HG03060 (cell line): Measurements from ENCODE around the gene AHSG.

ENCODE experiments used
- ATAC-seq: cut with Tn5 transposase; IDR thresholded peaks from one replicate; pipeline ENCODE4 v1.9.1; 2021; ENCODE audit warnings: low read depth, moderate number of reproducible peaks; ENCODE audit not compliant: unreplicated experiment

The AHSG gene

DNA sequence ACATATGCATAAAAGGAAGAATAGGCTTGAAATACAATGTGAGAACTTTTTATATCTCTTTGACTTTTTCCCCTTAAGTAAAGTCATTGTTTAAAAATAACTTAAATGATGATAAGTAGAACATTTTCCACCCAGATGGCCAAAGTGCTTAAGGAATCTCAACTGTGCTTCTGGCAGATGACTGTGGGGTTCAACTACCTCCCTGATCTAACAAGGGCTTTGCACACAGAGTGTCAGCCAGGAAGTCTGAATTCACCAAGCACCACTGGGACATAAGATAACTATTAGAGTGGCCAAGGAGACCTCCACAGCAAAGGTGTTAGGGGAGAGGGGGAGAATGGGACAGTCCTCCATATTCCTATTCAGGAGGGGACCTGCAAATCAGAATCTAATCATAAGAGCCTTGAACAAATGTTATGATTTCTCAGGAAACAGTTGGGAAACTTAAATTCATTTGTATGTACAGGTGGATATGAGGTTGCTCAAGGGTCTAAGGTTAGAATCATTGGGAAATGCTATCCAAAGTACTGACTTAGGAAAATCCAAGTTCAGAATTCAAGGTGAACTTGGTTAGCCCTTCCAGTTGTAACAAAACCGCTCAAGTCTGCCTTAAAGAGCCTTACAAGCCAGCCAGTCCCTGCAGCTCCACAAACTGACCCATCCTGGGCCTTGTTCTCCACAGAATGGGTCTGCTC, 27.1 kb downstream of the AHSG start, which contains the start of gene FETUB:
FETUB (plus strand) TSS at position 622 of the 695 bp plus-strand sequence; CDS start at position 684, 62 bp downstream.
- no peak for ATAC-seq

DNA sequence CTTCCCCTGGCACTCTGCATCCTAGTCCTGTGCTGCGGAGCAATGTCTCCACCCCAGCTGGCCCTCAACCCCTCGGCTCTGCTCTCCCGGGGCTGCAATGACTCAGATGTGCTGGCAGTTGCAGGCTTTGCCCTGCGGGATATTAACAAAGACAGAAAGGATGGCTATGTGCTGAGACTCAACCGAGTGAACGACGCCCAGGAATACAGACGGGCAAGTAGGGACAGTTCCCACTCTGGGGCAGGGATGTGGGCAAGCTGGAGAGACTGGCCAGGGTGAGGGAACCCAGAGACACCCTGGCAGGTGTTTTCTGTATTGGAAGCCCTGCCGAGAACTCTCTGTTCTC, 27.6 kb downstream of the AHSG start:
- ATAC-seq = no peak

GRCh38 chr3:186640929-186641328, 28.1 kb downstream of the AHSG start:
- no peak for ATAC-seq

- ATAC-seq = no peak
Observed at GRCh38 chr3:186642014-186642413, 29.2 kb downstream of the AHSG start.

DNA sequence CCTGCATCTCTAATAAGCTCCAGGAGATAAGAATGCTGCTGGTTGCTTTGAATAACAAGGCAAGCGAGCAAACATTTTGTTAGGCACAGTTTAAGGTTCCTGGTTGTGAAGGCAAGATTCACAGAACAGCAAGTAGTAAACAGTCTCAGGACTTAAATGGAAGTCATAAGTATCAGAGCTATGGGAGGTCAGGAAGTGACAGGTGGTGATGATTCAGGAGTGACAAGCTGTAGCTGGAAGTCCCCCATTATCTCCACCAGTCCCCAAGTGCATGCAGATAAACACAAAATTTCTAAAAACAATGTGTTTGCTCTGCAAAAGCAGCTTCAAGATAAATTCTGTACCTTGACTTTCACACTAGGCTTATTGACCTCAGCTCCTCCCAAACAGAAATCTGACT, 30.6 kb downstream of the AHSG start:
- ATAC-seq = no peak

DNA sequence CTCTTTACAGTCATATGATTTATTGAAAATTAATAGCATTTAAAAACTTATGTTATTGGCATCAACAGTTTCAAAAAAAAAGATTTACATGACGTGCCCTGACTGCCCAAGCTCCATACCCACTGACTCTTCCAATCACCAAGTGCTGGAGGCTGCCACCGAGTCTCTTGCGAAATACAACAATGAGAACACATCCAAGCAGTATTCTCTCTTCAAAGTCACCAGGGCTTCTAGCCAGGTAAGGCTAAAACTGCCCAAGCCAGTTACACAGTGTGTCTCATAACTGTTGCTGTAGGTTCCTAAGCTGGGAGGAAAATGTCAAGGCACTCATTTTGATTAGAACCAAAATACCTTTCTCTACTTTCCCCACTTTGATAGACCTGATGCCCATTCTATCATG, 31.8 kb downstream of the AHSG start:
- ATAC-seq = no peak

- ATAC-seq = no peak
Observed at GRCh38 chr3:186646106-186646505, 33.2 kb downstream of the AHSG start.

DNA sequence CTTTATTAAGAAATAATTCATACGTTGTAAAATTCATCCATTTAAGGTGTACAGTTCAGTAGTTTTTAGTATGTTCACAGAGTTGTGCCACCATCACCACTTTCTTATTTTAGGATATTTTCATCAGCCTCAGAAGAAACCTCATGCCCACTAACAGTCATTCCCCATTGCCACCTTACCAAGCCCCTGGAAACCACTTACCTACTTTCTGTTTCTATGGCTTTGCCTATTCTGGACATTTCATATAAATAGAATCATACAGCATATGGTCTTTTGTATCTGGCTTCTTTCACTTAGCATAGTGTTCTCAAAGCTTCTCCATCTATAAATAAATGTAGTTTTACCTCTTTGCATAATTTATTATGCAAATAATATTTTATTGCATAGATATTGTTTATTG, 34.0 kb downstream of the AHSG start:
- ATAC-seq = no peak

DNA sequence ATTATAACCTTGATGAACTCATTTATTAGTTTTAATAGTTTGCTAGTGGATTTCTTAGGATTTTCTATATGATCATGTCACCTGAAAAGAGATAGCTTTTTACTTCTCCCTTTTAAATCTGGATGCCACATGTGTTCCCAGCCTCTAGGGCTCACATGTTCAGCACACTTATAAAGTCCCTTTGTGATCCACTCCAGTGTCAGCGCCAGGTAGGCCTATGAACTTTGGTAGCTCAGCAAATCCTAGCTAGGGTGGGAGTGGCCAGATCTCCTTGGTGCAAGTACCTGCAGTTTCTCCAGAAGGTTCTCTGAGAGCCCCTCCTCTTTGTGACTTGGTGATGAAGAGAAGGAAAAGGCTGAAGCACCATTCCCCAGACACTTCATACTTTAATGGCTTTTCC, 36.0 kb downstream of the AHSG start:
- ATAC-seq = no peak

DNA sequence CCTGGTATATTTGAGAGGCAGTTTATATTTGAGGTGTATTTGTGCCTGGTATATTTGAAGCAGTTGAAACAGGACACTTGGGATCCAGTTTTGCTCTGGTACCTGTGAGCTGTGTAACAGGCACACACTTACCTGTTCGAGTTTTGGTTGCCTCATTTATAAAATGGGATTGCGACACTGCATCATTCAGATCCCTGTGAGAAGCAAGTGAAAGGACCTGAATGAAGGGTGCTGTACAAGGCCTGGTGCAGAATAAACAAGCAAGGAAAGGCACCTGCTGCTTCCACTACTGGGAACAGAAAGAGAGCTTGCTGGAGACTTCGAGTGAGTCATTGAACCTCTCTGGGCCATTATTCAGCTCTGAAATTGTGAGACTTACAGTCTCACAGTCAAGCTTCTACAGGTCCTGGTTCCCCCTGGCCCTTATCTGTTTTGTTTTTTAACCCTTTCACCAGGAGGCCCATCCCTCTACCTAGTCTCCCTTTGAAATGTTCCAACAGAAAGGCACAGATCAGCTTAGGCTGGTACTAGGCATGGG, 38.9 kb downstream of the AHSG start:
- ATAC-seq = no peak

GRCh38 chr3:186653080-186653707, 40.3 kb downstream of the AHSG start:
- peak; percentile 82 for ATAC-seq

DNA sequence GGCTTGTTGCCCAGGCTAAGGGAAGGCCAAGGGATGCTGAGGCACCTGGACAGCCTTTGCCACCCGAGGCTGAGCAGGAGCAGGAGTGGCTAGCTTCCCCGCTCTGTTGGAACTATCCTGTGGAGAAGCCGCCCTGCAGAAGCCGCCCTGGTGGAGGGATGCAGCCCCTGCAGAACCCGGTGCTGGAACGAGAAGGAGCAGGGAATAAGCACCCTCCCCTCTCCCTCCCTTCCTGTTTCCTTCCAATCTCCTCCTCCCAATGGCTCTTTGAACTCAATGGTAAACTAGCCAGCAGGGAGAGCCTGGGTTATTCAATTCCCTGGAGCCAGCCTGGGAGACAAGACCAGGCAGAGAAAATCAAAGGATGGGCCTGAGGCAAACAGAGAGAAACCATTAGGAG, 41.1 kb downstream of the AHSG start:
- ATAC-seq = no peak

DNA sequence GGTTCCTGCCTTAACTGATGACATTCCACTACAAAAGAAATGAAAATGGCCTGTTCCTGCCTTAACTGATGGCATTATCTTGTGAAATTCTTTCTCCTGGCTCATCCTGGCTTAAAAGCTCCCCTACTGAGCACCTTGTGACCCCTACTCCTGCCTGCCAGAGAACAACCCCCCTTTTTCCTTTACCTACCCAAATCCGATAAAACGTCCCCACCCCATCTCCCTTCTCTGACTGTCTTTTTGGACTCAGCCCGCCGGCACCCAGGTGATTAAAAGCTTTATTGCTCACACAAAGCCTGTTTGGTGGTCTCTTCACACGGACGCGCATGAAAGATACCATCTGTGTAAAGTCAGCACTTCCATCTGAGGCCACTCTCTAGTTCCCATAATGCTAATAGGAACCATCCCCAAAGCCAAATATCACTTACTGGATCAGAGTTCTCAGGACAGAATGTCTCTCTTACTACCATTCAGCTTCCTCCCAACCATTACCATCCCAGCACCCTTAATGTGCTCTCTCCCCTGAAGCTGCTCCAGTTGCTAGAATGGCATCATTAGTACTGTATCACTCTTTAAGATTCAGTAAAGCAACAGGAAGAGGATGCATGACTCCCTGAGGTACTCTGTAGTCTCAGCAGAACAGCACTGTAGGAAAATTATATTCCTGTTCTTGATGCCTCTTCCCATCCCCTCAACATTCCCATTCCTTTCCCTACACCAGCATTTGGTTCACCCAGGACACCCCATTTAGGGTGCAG, 50.7 kb downstream of the AHSG start:
- ATAC-seq = no peak

DNA sequence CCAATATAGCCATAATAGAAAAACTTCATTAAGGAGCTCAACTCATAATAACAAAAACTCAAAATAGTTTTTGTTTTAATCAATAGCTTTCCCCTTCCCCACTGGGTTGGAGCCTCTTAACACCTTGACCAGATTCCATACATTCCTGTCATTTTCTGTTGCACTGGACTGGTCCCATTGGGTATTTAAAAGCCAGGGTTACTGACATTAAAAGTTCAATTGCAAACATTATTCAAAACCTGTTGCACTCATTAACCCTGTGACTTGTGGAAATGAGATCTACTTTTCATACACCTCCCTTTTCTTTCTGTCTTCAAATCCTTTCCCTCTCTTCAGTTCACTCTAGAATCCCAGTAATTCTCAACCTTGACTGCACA, 51.2 kb downstream of the AHSG start:
- no peak for ATAC-seq

- no peak for ATAC-seq
Observed at GRCh38 chr3:186664506-186664905, 51.6 kb downstream of the AHSG start.

DNA sequence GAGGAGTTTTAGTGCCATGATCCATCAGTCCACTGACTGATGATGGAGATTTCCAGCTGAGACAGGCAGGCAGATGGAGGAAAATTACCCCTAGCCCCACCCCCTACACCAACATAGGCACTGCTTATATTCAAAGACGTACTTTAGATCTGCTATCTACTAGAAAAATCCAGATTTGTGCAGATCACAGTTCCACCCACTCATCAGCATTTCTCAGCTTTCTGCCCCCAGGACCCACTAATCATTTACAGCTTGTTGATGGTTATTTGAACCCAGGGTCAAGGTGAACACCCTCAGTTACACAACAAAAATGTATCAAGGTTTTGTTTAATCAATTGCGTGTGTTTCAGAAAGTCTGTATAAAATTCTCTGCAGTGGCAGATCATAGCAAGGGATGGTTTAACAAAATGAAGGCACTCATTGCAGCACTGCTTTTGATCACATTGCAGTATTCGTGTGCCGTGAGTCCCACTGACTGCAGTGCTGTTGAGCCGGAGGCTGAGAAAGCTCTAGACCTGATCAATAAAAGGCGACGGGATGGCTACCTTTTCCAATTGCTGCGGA, 52.8 kb downstream of the AHSG start, which contains the start of gene HRG:
HRG (plus strand) TSS at position 390 of the 564 bp plus-strand sequence; CDS start at position 408, 18 bp downstream.
- no peak for ATAC-seq

DNA sequence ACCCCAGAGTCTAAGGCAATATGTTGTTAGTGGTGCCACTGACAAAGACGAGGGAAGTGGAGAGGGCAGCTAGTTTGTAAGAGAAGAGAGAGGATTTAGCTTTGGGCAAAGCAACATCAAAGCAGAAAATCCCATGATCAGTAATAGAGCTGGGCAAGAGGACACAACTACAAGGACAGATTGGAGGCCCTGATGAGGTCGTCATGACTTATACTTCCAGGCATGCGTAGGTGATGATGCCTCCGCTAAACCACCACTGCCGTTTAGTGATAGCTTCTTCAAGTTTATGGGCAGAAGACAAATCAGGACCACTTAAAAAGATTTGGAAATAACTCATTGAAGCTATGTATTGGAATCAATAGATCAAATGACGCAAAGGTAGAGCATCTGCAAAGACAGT, 55.6 kb downstream of the AHSG start:
- ATAC-seq = no peak

GRCh38 chr3:186669378-186670084, 56.7 kb downstream of the AHSG start:
- ATAC-seq = no peak

DNA sequence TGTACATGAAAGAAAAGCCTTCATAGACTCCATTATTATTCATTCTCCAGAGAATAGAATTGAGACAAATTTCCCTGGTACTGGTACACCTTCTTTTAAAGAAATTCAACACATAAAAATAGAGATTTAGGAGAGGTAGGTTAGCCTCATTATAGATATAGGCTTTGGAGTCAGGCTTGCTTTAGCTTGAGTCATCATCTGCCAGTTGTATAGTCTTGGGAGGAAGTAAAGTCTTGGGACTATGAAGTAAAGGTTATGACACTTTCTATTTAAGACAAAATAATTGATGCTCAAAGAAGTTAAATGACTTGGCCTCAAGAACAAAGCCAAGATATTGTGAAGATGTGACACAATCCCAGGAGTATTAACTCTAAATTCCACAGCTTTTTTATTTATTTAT, 57.3 kb downstream of the AHSG start:
- no peak for ATAC-seq
